ENCODE results near the gene RPLP2. TPM values are rescaled to one million over a fixed set of nuclear protein-coding genes. Genes with fewer than 3 reads are reported as not detected.
A peak's percentile ranks its signal among the peaks of the same experiment; 100 is the strongest.

RPLP2 gene
- total RNA-seq, 4 donors from 2014 or later, result 314 to 600 (median 440) TPM

GRCh38 chr11:833114-833791 lies 23.5 kb downstream of the RPLP2 start:
- peak overlapping the region; percentile 84 to 97 (median 88) for H3K27ac ChIP-seq
- peaks cover 0 to 26% of the 10 kb centered on the region in 2 donors for H3K36me3 ChIP-seq
- H3K4me3 ChIP-seq, result peak overlapping the region; percentile 63 to 81 (median 68)
- peaks cover 20 to 35% of the 10 kb centered on the region in 2 donors for H3K4me1 ChIP-seq
- intact Hi-C loops (cut with DNase I; ENCODE audit: low total_unique reads), result loop anchor here (1.0 kb wide), 1 partner anchor 8 kb away; no protein-coding TSS in a partner anchor
- H3K27me3 ChIP-seq, result peaks cover 13 to 25% (median 20%) of the 10 kb centered on the region in 3 donors
- in situ Hi-C loops (cut with MboI; ENCODE audit: low sequenced_read_pairs in 4 of 4), result no loop called here
- ATAC-seq, result peak; percentile 31 to 51
- H3K9me3 ChIP-seq, result no peaks in the 10 kb centered on the region
- TF ChIP-seq POLR2A (IDR thresholded peaks at IDR 0.05) (peak; percentile 34 to 48), CTCF (IDR thresholded peaks at IDR 0.05 in 4 of 5, conservative IDR thresholded peaks at IDR 0.05 in 1 of 5) (no peak)
- peak in 1 of 2 donors; percentile 46 for DNase-seq

- peak overlapping the region; percentile 84 to 97 (median 88) for H3K27ac ChIP-seq
- ATAC-seq (peak in 1 of 2 donors; percentile 5), DNase-seq (peak in 1 of 2 donors; percentile 68)
- peak overlapping the region; percentile 63 to 81 (median 68) for H3K4me3 ChIP-seq
- H3K9me3 ChIP-seq, result no peaks in the 10 kb centered on the region
- peaks cover 0 to 32% of the 10 kb centered on the region in 2 donors for H3K36me3 ChIP-seq
- peaks cover 19 to 33% of the 10 kb centered on the region in 2 donors for H3K4me1 ChIP-seq
- peaks cover 13 to 19% (median 14%) of the 10 kb centered on the region in 3 donors for H3K27me3 ChIP-seq
- in situ Hi-C loops (cut with MboI; ENCODE audit: low sequenced_read_pairs in 4 of 4) (no loop called here), intact Hi-C loops (cut with DNase I; ENCODE audit: low total_unique reads) (loop anchor here (1.0 kb wide), 1 partner anchor 7 kb away; no protein-coding TSS in a partner anchor)
- no peak for TF ChIP-seq CTCF (IDR thresholded peaks at IDR 0.05 in 4 of 5, conservative IDR thresholded peaks at IDR 0.05 in 1 of 5)
- no peak for TF ChIP-seq POLR2A (IDR thresholded peaks at IDR 0.05)
Observed at GRCh38 chr11:833849-834311, 24.1 kb downstream of the RPLP2 start.

- Histone ChIP-seq H3K27me3 (peaks cover 7 to 12% (median 8%) of the 10 kb centered on the region in 3 donors), H3K36me3 (peaks cover 0 to 40% of the 10 kb centered on the region in 2 donors), H3K9me3 (no peaks in the 10 kb centered on the region), H3K4me3 (peak overlapping the region; percentile 29 to 81 (median 68)), H3K27ac (peak overlapping the region; percentile 84 to 97 (median 88)), H3K4me1 (peaks cover 19 to 30% of the 10 kb centered on the region in 2 donors)
- in situ Hi-C loops (cut with MboI; ENCODE audit: low sequenced_read_pairs in 4 of 4) (no loop called here), intact Hi-C loops (cut with DNase I; ENCODE audit: low total_unique reads) (no loop called here)
- ATAC-seq (peak in 1 of 2 donors; percentile 50), DNase-seq (peak in 1 of 2 donors; percentile 87)
- TF ChIP-seq POLR2A (IDR thresholded peaks at IDR 0.05) (peak; percentile 37 to 52), CTCF (IDR thresholded peaks at IDR 0.05 in 4 of 5, conservative IDR thresholded peaks at IDR 0.05 in 1 of 5) (peak in 1 of 5 experiments; percentile 8)
Observed at GRCh38 chr11:834371-835316, 24.9 kb downstream of the RPLP2 start.

GRCh38 chr11:836274-836673 lies 26.5 kb downstream of the RPLP2 start:
- Histone ChIP-seq H3K27ac (peak overlapping the region in 3 of 4 donors; percentile 85 to 97 (median 92)), H3K36me3 (peaks cover 0 to 45% of the 10 kb centered on the region in 2 donors), H3K9me3 (no peaks in the 10 kb centered on the region), H3K4me3 (no peak overlapping the region), H3K4me1 (peaks cover 29 to 39% of the 10 kb centered on the region in 2 donors), H3K27me3 (peaks cover 0 to 1% (median 0%) of the 10 kb centered on the region in 3 donors)
- TF ChIP-seq POLR2A (IDR thresholded peaks at IDR 0.05), result no peak
- TF ChIP-seq CTCF (IDR thresholded peaks at IDR 0.05 in 4 of 5, conservative IDR thresholded peaks at IDR 0.05 in 1 of 5), result no peak
- intact Hi-C loops (cut with DNase I; ENCODE audit: low total_unique reads) (no loop called here), in situ Hi-C loops (cut with MboI; ENCODE audit: low sequenced_read_pairs in 4 of 4) (no loop called here)
- ATAC-seq (no peak), DNase-seq (no peak)
